ENCODE data around the gene FITM2.

- TF ChIP-seq TAF1 (IDR thresholded peaks at IDR 0.05; ENCODE audit: borderline replicate concordance, low read depth, low read length) (no peak), POLR2AphosphoS5 (IDR thresholded peaks at IDR 0.05; ENCODE audit: low read depth, low read length) (no peak)
These were observed 17.4 kb upstream of the FITM2 start for GRCh38 chr20:44328428-44328827.
